Stimulated activated CD8-positive, alpha-beta memory T cell treated with anti-CD3 and anti-CD28 coated beads, Interleukin-4, amount 100 ng/mL, for 48 hours (primary cell): Measurements from ENCODE around the gene NHLRC4.

ENCODE experiments used
- DNase-seq: peaks from one replicate; pipeline ENCODE4 v3.0.0-alpha.2; 2020

NHLRC4 gene

DNA sequence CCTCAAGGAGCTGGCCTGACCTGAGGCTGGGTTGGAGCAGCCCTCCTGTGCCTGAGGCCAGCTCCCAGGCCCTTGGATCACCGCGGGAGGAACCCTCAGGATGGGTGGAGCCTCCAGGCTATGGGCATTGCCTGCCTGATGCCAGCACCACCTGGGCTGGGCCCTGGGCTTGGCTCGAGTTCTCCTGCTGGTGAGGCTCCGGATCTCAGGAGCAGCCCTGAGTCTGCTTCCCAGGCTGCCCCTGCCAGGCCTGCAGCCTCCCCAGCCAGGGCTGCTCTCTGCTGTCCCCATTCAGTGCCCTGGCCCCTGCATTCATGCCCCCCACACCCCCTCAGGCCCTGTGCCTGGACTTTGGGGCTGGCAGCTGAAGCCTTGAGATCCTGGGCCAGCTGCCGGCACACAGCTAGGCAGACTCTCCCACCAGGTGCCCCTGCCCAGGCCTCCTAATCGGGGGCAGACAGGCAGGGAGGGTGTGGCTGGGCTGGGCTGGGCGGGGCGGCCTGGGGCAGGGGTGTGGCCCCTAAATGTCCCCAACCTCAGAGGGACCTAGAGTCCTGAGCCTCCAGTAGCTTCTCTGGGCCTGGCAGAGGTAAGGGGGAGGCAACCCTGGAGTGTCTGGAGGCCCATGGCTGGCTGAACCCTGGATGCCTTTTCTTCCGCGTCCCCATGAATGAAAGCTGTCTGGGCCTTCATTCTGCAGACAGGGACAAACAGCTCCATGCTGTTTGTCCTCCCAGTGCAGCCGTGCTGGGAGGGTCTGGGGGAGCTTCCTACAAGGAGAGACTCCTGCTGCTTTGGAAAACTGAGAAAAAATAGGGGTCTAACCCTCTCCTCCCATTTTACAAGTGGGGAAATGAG lies 1.8 kb downstream of the NHLRC4 start:
- no peak for DNase-seq

DNA sequence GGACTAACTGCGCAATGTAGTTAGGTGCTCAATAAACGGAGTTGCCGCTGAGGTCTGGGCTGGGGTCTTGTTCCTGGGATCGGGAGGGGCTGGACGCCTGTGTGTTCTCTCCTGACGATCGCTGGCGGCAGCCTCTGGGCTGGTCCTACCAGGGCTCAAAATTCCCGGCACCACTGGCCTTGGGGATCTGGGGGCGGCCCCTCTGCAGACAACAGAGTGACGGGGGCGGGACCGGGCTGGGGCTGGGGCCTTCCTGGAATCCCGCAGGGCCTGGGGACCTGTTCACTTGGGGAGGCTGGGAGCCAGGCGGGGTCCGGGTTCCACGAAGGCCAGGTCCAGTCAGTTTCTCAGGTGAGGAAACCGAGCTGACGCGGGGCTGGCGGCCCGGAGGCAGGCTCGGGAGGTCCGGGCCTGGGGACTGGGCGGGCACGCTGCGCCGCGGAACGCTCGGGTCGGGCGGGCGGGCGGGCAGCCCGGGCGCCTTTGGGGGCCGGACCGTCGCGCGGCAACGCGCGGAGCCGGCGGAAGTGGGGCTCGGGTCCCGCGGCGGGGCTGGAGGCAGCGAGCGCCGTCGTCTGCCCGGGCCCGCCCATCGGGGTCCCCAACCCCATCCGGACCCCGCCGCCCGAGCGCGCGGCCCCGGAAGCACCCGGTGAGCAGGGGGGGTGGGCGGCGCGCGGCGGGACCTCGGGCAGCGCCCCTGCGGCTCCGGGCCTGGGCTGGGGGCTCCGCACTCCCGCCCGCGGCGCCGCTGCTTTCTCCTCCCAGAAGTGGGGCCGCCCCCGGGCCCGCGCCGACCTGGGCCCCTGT lies 2.8 kb downstream of the NHLRC4 start, which contains the start of gene PIGQ:
Gene PIGQ (plus strand): TSS at position 524 of the 810 bp plus-strand sequence. CDS start 4,107 bp downstream, outside the sequence.
- DNase-seq: peak; percentile 78

GRCh38 chr16:572865-573650 lies 6.3 kb downstream of the NHLRC4 start:
- DNase-seq: no peak

DNA sequence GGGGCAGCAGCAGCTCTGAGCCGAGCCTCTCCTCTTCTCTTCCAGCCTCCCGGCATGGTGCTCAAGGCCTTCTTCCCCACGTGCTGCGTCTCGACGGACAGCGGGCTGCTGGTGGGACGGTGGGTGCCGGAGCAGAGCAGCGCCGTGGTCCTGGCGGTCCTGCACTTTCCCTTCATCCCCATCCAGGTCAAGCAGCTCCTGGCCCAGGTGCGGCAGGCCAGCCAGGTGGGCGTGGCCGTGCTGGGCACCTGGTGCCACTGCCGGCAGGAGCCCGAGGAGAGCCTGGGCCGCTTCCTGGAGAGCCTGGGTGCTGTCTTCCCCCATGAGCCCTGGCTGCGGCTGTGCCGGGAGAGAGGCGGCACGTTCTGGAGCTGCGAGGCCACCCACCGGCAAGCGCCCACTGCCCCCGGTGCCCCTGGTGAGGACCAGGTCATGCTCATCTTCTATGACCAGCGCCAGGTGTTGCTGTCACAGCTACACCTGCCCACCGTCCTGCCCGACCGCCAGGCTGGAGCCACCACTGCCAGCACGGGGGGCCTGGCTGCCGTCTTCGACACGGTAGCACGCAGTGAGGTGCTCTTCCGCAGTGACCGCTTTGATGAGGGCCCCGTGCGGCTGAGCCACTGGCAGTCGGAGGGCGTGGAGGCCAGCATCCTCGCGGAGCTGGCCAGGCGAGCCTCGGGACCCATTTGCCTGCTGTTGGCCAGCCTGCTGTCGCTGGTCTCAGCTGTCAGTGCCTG lies 7.4 kb downstream of the NHLRC4 start:
- DNase-seq: no peak

DNA sequence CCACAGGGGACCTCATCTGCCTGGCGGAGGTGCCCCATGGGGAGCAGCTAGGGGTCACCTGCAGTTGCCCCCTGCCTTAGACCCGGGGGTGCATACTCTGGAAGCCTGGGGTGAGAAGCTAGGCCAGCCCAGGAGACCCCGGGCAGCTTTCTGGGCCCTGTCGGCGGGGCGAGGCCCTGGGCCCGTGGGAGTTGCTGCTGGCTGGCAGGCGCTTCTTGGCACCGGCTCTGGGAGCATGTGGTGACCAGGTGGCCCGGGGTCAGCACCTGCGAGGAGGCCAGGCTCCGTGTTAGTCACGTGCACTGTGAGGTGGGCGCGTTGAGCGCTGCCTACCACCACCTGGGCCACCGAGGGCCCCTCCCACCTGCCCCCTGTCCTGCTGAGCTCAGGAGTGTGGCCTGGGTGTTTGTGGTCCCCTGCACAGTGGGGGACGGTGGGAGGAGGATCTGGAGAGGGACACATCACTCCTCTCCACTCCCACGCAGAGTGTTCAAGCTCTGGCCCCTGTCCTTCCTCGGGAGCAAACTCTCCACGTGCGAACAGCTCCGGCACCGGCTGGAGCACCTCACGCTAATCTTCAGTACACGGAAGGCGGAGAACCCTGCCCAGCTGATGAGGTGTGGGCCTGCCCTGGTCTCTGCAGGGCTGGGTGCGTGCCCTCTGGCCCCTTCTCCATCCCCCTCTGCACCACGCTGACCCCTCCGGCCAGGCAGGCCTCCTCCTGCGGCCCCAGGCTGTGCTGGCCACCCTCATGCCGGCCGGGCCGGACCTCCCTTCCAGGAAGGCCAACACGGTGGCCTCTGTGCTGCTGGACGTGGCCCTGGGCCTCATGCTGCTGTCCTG lies 8.8 kb downstream of the NHLRC4 start:
- no peak for DNase-seq

DNA sequence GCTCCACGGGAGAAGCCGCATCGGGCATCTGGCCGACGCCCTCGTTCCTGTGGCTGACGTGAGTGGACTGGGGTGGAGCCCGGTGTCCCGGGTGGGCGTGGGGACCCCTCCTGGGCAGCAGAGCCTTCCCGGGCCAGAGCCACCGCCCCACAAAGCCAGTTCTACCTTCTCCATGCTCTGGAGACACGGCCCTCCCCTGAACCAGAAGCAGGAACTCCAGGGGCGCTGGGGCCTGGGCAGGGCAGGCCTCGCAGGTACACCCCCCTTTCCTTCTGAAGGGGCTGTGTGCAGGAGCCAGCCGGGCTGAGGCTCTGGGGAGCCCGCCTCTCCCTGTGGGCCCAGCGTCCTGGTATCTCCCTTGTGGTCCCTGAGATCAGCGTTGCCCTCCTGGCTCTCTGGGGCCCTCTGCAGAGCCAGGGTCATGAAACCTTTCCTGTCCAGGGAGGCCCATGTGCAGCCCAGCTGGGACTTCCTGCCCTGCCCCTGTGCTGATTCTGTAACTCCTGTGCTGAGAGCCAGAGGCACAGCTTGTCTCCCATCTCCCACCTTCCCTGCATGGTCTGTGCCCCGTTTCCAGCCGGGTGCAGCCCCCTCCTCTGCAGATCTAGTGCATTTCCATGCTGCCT lies 9.5 kb downstream of the NHLRC4 start:
- DNase-seq: no peak

DNA sequence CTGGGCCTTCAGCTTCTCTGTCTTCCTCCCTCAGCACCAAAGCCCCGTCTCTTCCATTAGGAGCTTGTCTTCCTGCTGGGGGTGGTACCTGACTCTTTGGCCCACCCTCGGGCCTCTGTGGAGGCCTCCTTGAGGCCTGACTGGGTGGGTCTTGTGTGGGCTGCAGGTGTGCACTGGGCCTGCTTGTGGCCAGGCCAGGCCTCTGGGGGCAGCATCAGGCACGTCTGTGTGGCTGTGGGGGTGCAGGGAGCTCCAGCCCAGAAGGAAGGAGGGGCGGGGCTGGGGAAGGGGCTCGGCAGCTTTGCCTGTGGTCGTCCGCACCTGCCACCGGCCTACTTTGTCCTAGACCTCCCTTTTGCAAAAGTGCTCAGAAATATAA lies 10.0 kb downstream of the NHLRC4 start:
- DNase-seq: no peak

- no peak for DNase-seq
These were observed 11.0 kb downstream of the NHLRC4 start for GRCh38 chr16:577796-578195.

GRCh38 chr16:578232-578869 lies 11.5 kb downstream of the NHLRC4 start:
- no peak for DNase-seq

- peak; percentile 78 for DNase-seq
These were observed 12.1 kb downstream of the NHLRC4 start for GRCh38 chr16:578870-579405.

DNA sequence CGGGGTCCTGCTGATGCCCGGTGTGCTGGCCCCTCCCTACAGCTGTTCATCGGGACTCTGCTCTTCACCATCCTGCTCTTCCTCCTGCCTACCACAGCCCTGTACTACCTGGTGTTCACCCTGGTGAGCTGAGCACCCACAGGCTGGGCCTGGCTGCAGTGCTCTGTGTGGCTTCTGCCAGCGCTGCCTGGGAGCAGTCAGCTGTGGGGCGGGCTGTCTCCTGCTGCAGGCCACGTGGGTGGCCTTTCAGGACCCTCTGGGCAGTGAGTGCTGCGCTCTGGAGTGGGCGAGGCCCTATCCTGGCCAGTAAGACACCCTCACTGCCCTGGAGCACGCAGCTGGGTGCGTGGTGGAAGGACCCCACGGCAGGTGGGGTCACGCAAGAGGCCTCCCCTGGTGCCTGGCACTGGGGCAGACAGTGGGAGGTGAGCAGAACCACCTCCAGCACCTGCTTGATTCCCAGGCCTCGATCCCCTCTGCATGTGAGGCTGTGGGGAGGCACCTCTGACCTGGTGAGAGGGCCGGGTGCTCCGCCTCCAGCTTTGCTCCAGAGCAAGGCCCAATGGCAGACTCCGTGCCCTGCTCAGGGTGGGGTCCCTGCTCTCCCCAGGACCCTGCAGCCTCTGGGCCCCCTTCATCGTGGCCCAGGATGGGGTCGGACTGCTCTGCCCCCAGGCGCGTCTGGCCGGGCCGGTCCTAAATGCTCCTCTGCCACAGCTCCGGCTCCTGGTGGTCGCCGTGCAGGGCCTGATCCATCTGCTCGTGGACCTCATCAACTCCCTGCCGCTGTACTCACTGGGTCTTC lies 13.5 kb downstream of the NHLRC4 start:
- no peak for DNase-seq

DNA sequence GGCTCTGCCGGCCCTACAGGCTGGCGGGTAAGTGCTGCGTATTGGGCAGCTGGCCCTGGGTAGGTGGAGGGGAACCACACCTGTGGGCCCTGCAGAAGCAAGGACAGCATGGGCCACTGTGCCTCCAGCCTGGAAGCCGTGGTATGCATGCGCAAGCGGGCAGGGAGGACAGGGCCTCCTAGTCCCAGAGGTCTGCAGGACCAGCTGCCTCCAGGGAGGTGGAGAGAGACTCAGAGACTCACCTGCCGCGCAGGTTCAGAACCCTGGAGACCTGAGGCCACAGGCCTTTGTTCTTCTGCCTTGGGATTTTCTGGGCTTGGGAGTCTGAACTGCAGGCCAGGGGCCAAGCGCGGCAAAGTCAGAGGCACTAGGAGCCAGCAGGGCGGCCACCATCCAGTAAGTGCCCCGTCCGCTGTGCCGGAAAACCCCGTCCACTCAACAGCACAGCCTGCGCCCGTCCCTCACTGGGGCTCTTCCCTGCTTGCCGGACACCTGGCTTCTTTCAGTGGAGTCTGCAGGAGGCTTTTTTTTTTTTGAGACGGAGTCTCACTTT lies 14.2 kb downstream of the NHLRC4 start:
- DNase-seq: no peak

DNA sequence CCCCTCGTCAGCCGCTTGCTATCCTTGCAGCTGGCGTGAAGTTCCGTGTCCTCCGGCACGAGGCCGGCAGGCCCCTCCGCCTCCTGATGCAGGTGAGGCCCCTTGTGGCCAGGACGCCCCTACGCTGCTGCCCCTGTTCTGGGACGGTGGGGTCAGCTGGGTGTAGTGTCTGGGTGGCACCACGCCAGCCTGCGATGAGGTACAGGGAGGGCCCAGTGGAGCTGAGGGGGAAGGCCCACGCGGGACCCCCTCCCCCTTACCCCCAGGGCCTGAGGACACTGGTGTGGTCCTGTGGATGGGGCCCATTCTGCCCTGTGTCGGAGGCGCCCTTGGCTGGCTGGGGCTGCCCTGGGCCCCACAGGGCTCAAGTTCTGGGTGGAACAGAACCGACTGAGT lies 15.4 kb downstream of the NHLRC4 start:
- DNase-seq: no peak

- DNase-seq: no peak
These were observed 16.0 kb downstream of the NHLRC4 start for GRCh38 chr16:582614-583331.

DNA sequence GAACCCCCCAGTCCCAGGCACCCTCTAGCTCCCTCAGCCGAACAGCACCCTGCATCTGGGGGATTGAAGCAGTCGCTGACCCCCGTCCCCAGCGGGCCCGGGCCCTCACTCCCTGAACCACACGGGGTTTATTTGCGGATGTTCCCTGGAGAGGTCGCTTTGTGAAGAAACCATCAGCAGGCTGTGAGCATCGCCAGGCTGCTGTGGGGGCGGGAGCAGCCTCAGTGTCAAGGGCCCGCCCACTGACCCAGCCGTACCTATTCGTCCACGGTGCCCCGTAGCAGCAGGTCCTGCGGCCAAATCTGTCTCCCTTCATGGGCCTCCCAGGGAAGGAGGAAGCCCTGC lies 16.6 kb downstream of the NHLRC4 start:
- no peak for DNase-seq

- DNase-seq: no peak
These were observed 17.2 kb downstream of the NHLRC4 start for GRCh38 chr16:583815-584591.

GRCh38 chr16:585351-585750 lies 18.5 kb downstream of the NHLRC4 start:
- no peak for DNase-seq
